Kidney (tissue), 14 donors: ENCODE data around the gene DEK. TPM values are rescaled to one million over a fixed set of nuclear protein-coding genes. Genes with fewer than 3 reads are reported as not detected.
A peak's percentile ranks its signal among the peaks of the same experiment; 100 is the strongest.

ENCODE experiments used
- DNase-seq, 5 donors: peaks; one replicate each; pipeline ENCODE4 v3.0.0-alpha.2; 2013 to 2020
- FAIRE-seq: peaks from 2 replicates; lab custom pipeline; 2012; peaks lifted over from hg19 to GRCh38; lab: Jason Lieb, UNC
- H3K27ac ChIP-seq, 2 donors: one replicate each; pipeline ENCODE4 v1.7.0; 2013; ENCODE audit warnings: low read depth in 2 of 2, low read length in 2 of 2, inconsistent platforms in 1 of 2
- H3K27me3 ChIP-seq: one replicate; pipeline ENCODE4 v1.7.1; 2013; ENCODE audit warnings: low read length, inconsistent platforms; ENCODE audit not compliant: control insufficient read depth, insufficient read depth
- H3K36me3 ChIP-seq, 3 donors: one replicate each; pipeline versions ENCODE4 v1.7.0 to v1.7.1; 2013; ENCODE audit warnings: low read length in 3 of 3, control low read depth in 1 of 3, inconsistent platforms in 1 of 3; ENCODE audit not compliant: insufficient read depth in 3 of 3, control insufficient read depth in 2 of 3
- H3K4me1 ChIP-seq, 3 donors: one replicate each; pipeline versions ENCODE4 v1.7.0 to v1.7.1; 2013; ENCODE audit warnings: low read length in 3 of 3, inconsistent platforms in 1 of 3, low read depth in 1 of 3; ENCODE audit not compliant: control insufficient read depth in 2 of 3, insufficient read depth in 2 of 3
- H3K4me3 ChIP-seq, 3 donors: one replicate each; pipeline versions ENCODE4 v1.7.0 to v1.8.1; 2013; ENCODE audit warnings: low read length in 3 of 3, control low read depth in 1 of 3, inconsistent platforms in 1 of 3
- H3K9ac ChIP-seq, 3 donors: one replicate each; pipeline versions ENCODE4 v1.7.0 to v1.7.1; 2013; ENCODE audit warnings: low read length in 3 of 3, control low read depth in 1 of 3, inconsistent platforms in 1 of 3
- H3K9me3 ChIP-seq, 3 donors: one replicate each; pipeline versions ENCODE4 v1.7.0 to v1.7.1; 2013; ENCODE audit warnings: low read length in 3 of 3, control low read depth in 1 of 3, inconsistent platforms in 1 of 3; ENCODE audit not compliant: control insufficient read depth in 2 of 3, insufficient read depth in 1 of 3
- intact Hi-C: fragments of 100-400 bp; cut with DNase I; formaldehyde crosslinking; loops from one replicate; pipeline ENCODE4 v1.11.1; 2022
- polyA plus RNA-seq: library from polyadenylated mRNA; stranded (reverse); fragments of 350-450 nt; fragmentation: Illumina TruSeq; extraction: RNeasy Lipid Tissue Mini Kit (QIAGEN cat#74804); gene quantifications from one replicate; pipeline ENCODE4 v1.2.3, GENCODE V29; 2014; ENCODE audit warnings: low read depth, low replicate concordance; ENCODE audit not compliant: insufficient read depth
- total RNA-seq: library from RNA; stranded (reverse); fragmentation: NEBNext Ultra II Directional; extraction: Animal tissue kit (Norgen Biotek cat#: 25700); gene quantifications from one replicate; pipeline ENCODE4 v1.2.1, GENCODE V29; 2021
- TF ChIP-seq, protein P1 (sequence below): IDR thresholded peaks from 3 replicates; pipeline ENCODE4 v1.5.1; 2012; ENCODE audit warnings: mild to moderate bottlenecking, moderate library complexity, borderline replicate concordance; ENCODE audit not compliant: insufficient read depth; ENCODE audit errors: extremely low read depth
- donor health status: control.
- donor health status: control.
- donor health status: control.
- donor health status: control.
- donor health status: control.
- donor health status: DM: yes; HTN: yes; CAD: no.
- donor health status: Normal renal cell carcinoma (clear cell type).

The DEK gene
- total and polyA plus RNA-seq, 2 donors from 2014 or later = 23.7 to 67.2 TPM

DNA sequence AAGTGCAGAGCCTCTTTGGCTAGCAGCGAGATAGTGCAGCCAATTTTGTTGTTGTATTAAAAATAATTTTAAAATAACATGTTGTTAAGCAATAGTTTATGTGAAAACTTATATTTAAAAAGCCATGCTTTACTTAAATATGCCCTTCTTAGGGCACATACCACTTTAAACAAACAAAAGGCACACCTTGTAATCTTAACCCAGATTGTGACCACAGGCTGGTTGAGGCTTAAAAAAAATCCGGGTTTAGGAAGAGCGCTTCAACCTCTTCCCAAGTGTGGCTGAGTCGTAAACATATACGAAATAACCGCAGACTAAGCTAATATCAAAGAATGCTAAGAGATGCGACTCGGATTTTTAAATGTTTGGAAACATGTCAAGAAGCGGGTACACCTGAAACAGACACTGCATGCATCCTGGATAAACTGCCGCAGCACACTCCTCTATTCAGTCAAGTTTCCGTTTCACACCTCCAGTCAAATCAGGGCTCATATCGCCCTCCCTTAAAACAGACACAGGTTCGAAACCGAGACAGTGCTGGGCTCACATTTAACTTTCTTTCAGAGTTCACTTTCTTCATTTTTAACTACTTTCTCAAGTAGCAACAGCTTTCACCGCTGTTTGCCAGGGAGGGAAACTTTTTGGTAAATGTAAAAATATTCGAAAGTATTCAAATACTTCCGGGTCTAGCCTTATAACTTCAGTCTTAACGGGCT, 1.5 kb downstream of the DEK start:
- peak in 2 of 5 donors; percentile 39 to 46 for DNase-seq
- TF ChIP-seq, protein P1, sequence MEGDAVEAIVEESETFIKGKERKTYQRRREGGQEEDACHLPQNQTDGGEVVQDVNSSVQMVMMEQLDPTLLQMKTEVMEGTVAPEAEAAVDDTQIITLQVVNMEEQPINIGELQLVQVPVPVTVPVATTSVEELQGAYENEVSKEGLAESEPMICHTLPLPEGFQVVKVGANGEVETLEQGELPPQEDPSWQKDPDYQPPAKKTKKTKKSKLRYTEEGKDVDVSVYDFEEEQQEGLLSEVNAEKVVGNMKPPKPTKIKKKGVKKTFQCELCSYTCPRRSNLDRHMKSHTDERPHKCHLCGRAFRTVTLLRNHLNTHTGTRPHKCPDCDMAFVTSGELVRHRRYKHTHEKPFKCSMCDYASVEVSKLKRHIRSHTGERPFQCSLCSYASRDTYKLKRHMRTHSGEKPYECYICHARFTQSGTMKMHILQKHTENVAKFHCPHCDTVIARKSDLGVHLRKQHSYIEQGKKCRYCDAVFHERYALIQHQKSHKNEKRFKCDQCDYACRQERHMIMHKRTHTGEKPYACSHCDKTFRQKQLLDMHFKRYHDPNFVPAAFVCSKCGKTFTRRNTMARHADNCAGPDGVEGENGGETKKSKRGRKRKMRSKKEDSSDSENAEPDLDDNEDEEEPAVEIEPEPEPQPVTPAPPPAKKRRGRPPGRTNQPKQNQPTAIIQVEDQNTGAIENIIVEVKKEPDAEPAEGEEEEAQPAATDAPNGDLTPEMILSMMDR = no peak
- Histone ChIP-seq H3K9me3 (no peaks in the 10 kb centered on the region), H3K4me3 (peak overlapping the region; percentile 89 to 91 (median 91)), H3K27ac (no peak overlapping the region), H3K4me1 (peaks cover 0 to 9% (median 3%) of the 10 kb centered on the region in 3 donors), H3K27me3 (no peaks in the 10 kb centered on the region), H3K9ac (peak overlapping the region; percentile 71 to 84 (median 83)), H3K36me3 (no peaks in the 10 kb centered on the region)
- intact Hi-C loops = no loop called here
- FAIRE-seq = no peak

DNA sequence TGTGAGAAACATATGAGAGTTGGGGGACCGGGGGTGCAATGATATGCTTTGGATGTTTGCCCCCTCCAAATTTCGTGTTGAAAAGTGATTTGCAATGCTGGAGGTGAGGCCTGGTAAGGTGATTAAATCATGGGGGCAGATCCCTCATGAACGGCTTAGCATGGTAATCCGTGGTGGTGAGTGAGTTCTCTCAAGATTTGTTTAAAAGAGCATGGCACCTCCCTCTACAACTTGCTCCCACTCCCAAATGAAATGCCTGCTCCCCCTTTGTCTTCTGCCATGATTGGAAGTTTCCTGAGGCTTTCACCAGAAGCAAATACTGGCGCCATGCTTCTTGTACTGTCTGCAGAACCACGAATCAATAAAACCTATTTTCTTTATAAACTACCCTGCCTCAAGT, 2.5 kb downstream of the DEK start:
- no peaks in the 10 kb centered on the region for H3K27me3 ChIP-seq
- H3K36me3 ChIP-seq = peaks cover 0 to 9% (median 0%) of the 10 kb centered on the region in 3 donors
- FAIRE-seq = no peak
- intact Hi-C loops = no loop called here
- H3K9ac ChIP-seq = no peak overlapping the region
- DNase-seq = no peak
- peaks cover 0 to 9% (median 3%) of the 10 kb centered on the region in 3 donors for H3K4me1 ChIP-seq
- H3K4me3 ChIP-seq = no peak overlapping the region
- no peak overlapping the region for H3K27ac ChIP-seq
- H3K9me3 ChIP-seq = no peaks in the 10 kb centered on the region
- TF ChIP-seq, protein P1 = no peak

GRCh38 chr6:18260448-18261106, 3.8 kb downstream of the DEK start:
- TF ChIP-seq, protein P1 = no peak
- FAIRE-seq (no peak), DNase-seq (peak in 3 of 5 donors; percentile 19 to 32 (median 27))
- Histone ChIP-seq H3K4me3 (no peak overlapping the region), H3K4me1 (peaks cover 0 to 9% (median 3%) of the 10 kb centered on the region in 3 donors), H3K27ac (no peak overlapping the region), H3K36me3 (peaks cover 0 to 15% (median 1%) of the 10 kb centered on the region in 3 donors), H3K27me3 (no peaks in the 10 kb centered on the region), H3K9me3 (no peaks in the 10 kb centered on the region), H3K9ac (no peak overlapping the region)
- intact Hi-C loops = no loop called here
